ENCODE data around the gene TMPRSS9.

DNA sequence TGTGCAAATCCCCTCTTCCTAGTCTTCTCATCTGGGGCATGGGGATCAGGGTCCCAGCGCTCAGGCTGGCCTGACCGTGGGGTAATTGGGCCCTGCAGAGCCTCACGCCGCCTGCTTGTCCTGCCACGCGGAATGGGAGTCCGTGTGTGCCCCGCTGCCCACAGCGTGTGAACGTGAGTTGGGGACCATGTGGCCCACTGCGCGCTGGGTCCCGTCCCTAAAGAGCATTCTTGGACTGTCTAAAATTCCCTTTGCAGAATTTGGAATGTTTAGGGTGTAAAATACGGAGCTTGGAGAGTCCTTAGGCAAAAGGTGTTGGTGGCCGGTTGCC, 2.9 kb downstream of the TMPRSS9 start:
- TF ChIP-seq, protein P1, sequence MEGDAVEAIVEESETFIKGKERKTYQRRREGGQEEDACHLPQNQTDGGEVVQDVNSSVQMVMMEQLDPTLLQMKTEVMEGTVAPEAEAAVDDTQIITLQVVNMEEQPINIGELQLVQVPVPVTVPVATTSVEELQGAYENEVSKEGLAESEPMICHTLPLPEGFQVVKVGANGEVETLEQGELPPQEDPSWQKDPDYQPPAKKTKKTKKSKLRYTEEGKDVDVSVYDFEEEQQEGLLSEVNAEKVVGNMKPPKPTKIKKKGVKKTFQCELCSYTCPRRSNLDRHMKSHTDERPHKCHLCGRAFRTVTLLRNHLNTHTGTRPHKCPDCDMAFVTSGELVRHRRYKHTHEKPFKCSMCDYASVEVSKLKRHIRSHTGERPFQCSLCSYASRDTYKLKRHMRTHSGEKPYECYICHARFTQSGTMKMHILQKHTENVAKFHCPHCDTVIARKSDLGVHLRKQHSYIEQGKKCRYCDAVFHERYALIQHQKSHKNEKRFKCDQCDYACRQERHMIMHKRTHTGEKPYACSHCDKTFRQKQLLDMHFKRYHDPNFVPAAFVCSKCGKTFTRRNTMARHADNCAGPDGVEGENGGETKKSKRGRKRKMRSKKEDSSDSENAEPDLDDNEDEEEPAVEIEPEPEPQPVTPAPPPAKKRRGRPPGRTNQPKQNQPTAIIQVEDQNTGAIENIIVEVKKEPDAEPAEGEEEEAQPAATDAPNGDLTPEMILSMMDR (IDR thresholded peaks at IDR 0.05) = no peak
- no peak for TF ChIP-seq POLR2AphosphoS5 (IDR thresholded peaks at IDR 0.05; ENCODE audit: insufficient read depth in 1 of 2, low read depth in 1 of 2)
